H9 (cell line): Measurements from ENCODE around the gene WEE2. TPM values are rescaled to one million over a fixed set of nuclear protein-coding genes. Genes with fewer than 3 reads are reported as not detected.
A peak's percentile ranks its signal among the peaks of the same experiment; 100 is the strongest.

Experiments
- DNase-seq: peaks from one replicate; pipeline ENCODE4 v3.0.0-alpha.2; 2017
- H2AFZ ChIP-seq: one replicate; pipeline ENCODE4 v1.6.1; 2013; ENCODE audit warnings: mild to moderate bottlenecking, low read length, control low read depth, moderate library complexity
- H2AK5ac ChIP-seq: 2 replicates; pipeline ENCODE4 v1.6.1; 2013; ENCODE audit warnings: low read length, control low read depth, mixed read lengths; ENCODE audit not compliant: insufficient read length
- H2BK120ac ChIP-seq: one replicate; pipeline ENCODE4 v1.6.1; 2013; ENCODE audit warnings: low read depth, mild to moderate bottlenecking, low read length, control low read depth, inconsistent platforms; ENCODE audit not compliant: poor library complexity, severe bottlenecking
- H2BK12ac ChIP-seq: 2 replicates; pipeline ENCODE4 v1.6.1; 2013; ENCODE audit warnings: low read length, control low read depth, mixed read lengths, low read depth; ENCODE audit not compliant: insufficient read length
- H2BK15ac ChIP-seq: 2 replicates; pipeline ENCODE4 v1.6.1; 2013; ENCODE audit warnings: low read depth, low read length, control low read depth
- H2BK20ac ChIP-seq: one replicate; pipeline ENCODE4 v1.6.1; 2013; ENCODE audit warnings: low read depth, mild to moderate bottlenecking, low read length, control low read depth, inconsistent platforms; ENCODE audit not compliant: poor library complexity, severe bottlenecking
- H2BK5ac ChIP-seq: 2 replicates; pipeline ENCODE4 v1.6.1; 2013; ENCODE audit warnings: low read length, control low read depth, mixed read lengths; ENCODE audit not compliant: insufficient read length
- H3K14ac ChIP-seq: 2 replicates; pipeline ENCODE4 v1.6.1; 2013; ENCODE audit warnings: low read length, control low read depth; ENCODE audit not compliant: insufficient read depth
- H3K18ac ChIP-seq: 2 replicates; pipeline ENCODE4 v1.6.1; 2013; ENCODE audit warnings: low read depth, mild to moderate bottlenecking, mixed read lengths, low read length, control low read depth; ENCODE audit not compliant: insufficient read length
- H3K23ac ChIP-seq: 2 replicates; pipeline ENCODE4 v1.6.1; 2013; ENCODE audit warnings: low read length, control low read depth, mixed read lengths, low read depth; ENCODE audit not compliant: insufficient read length
- H3K23me2 ChIP-seq: 2 replicates; pipeline ENCODE4 v1.6.1; 2013; ENCODE audit warnings: low read depth, mild to moderate bottlenecking, mixed read lengths, low read length, control low read depth; ENCODE audit not compliant: insufficient read length, poor library complexity, severe bottlenecking
- H3K27ac ChIP-seq: 2 replicates; pipeline ENCODE4 v1.5.1; 2013; ENCODE audit warnings: low read length, control low read depth, mixed read lengths, low read depth; ENCODE audit not compliant: insufficient read length
- H3K27me3 ChIP-seq: 2 replicates; pipeline ENCODE4 v1.6.1; 2013; ENCODE audit warnings: low read length, control low read depth, inconsistent platforms; ENCODE audit not compliant: insufficient read depth
- H3K4ac ChIP-seq: 2 replicates; pipeline ENCODE4 v1.6.1; 2013; ENCODE audit warnings: low read depth, mild to moderate bottlenecking, control low read depth, inconsistent platforms, low read length, moderate library complexity
- H3K4me1 ChIP-seq: 2 replicates; pipeline ENCODE4 v1.6.1; 2013; ENCODE audit warnings: low read length, control low read depth, inconsistent platforms; ENCODE audit not compliant: insufficient read depth
- H3K4me2 ChIP-seq: 2 replicates; pipeline ENCODE4 v1.6.1; 2013; ENCODE audit warnings: low read length, control low read depth, mixed read lengths; ENCODE audit not compliant: insufficient read length, insufficient read depth
- H3K56ac ChIP-seq: 2 replicates; pipeline ENCODE4 v1.6.1; 2013; ENCODE audit warnings: low read depth, mild to moderate bottlenecking, mixed read lengths, low read length, control low read depth; ENCODE audit not compliant: insufficient read length
- H3K79me1 ChIP-seq: 2 replicates; pipeline ENCODE4 v1.6.1; 2013; ENCODE audit warnings: low read depth, mild to moderate bottlenecking, moderate library complexity, low read length, control low read depth, inconsistent platforms; ENCODE audit not compliant: insufficient read depth, poor library complexity, severe bottlenecking
- H3K79me2 ChIP-seq: 2 replicates; pipeline ENCODE4 v1.6.1; 2013; ENCODE audit warnings: low read length, control low read depth, inconsistent platforms; ENCODE audit not compliant: insufficient read depth
- H3K9ac ChIP-seq: 2 replicates; pipeline ENCODE4 v1.6.1; 2013; ENCODE audit warnings: low read length, control low read depth, mixed read lengths; ENCODE audit not compliant: insufficient read length; ENCODE audit errors: extremely low read depth
- H3K9me3 ChIP-seq: one replicate; pipeline ENCODE4 v1.6.1; 2013; ENCODE audit warnings: low read depth, low read length, inconsistent platforms; ENCODE audit not compliant: control insufficient read depth
- H3T11ph ChIP-seq: one replicate; pipeline ENCODE4 v1.6.1; 2013; ENCODE audit warnings: mild to moderate bottlenecking, low read length, control low read depth, inconsistent platforms
- H4K20me1 ChIP-seq: one replicate; pipeline ENCODE4 v1.6.1; 2013; ENCODE audit not compliant: control insufficient read depth, insufficient read length, insufficient read depth
- H4K5ac ChIP-seq: 2 replicates; pipeline ENCODE4 v1.6.1; 2013; ENCODE audit warnings: low read depth, mild to moderate bottlenecking, mixed read lengths, low read length, control low read depth; ENCODE audit not compliant: insufficient read length
- H4K8ac ChIP-seq: replicated peaks from 2 replicates; pipeline ENCODE4 v1.6.1; 2013; ENCODE audit warnings: low read length, control low read depth, mixed read lengths, low read depth; ENCODE audit not compliant: insufficient read length
- H4K91ac ChIP-seq: 2 replicates; pipeline ENCODE4 v1.6.1; 2013; ENCODE audit warnings: low read depth, mild to moderate bottlenecking, moderate library complexity, mixed read lengths, low read length, control low read depth; ENCODE audit not compliant: insufficient read length
- H3K27ac Mint-ChIP-seq, 3 experiments: 2 replicates in 2 of 3; 3 replicates in 1 of 3; pipeline ENCODE4 v1.8.0; 2020 to 2021; ENCODE audit warnings: mixed read lengths in 3 of 3, mild to moderate bottlenecking in 1 of 3, moderate library complexity in 1 of 3
- H3K27me3 Mint-ChIP-seq: 2 replicates; pipeline ENCODE4 v1.8.0; 2021; ENCODE audit warnings: low read depth, mild to moderate bottlenecking, moderate library complexity, mixed read lengths
- H3K36me3 Mint-ChIP-seq, 3 experiments: 2 replicates in 2 of 3; 3 replicates in 1 of 3; pipeline ENCODE4 v1.8.0; 2020 to 2021; ENCODE audit warnings: low read depth in 3 of 3, mixed read lengths in 3 of 3; ENCODE audit not compliant: insufficient read depth in 1 of 3
- H3K4me1 Mint-ChIP-seq, 2 experiments: 2 replicates each; pipeline ENCODE4 v1.8.0; 2020; ENCODE audit warnings: mixed read lengths in 2 of 2
- H3K4me3 Mint-ChIP-seq, 2 experiments: 2 replicates in 1 of 2; 3 replicates in 1 of 2; pipeline ENCODE4 v1.8.0; 2020 to 2021; ENCODE audit warnings: mild to moderate bottlenecking in 2 of 2, mixed read lengths in 2 of 2, moderate library complexity in 1 of 2
- H3K9me3 Mint-ChIP-seq, 2 experiments: 2 replicates in 1 of 2; 3 replicates in 1 of 2; pipeline ENCODE4 v1.8.0; 2020; ENCODE audit warnings: mild to moderate bottlenecking in 2 of 2, mixed read lengths in 2 of 2, moderate library complexity in 1 of 2
- WGBS: extraction: QIAGEN DNeasy Blood & Tissue Kit; methylation state at CpG from one replicate; pipeline ENCODE4 v1.1.7; 2013; ENCODE audit warnings: missing lambda C conversion rate, low lambda C conversion rate, mixed read lengths; ENCODE audit not compliant: insufficient read length; ENCODE audit errors: extremely low coverage; 5-methylcytosine and 5-hydroxymethylcytosine counted together
- total RNA-seq: library from RNA; stranded (reverse); gene quantifications from 2 replicates; pipeline ENCODE4 v1.2.1, GENCODE V29; 2021
- TF ChIP-seq, protein P1 (sequence below): fragments of 200-600 bp; sonication (generic); conservative IDR thresholded peaks from 3 replicates; pipeline ENCODE4 v1.8.0; 2021; ENCODE audit warnings: antibody characterized with exemption, mild to moderate bottlenecking

The WEE2 gene
- total RNA-seq, 1 experiment from 2014 or later, result not detected

GRCh38 chr7:141686670-141687069 lies 21.5 kb upstream of the WEE2 start:
- H3K27me3 ChIP-seq, result no peaks in the 10 kb centered on the region
- no CpG with 5 or more reads among the region's 6 CpGs for WGBS
- no peak overlapping the region for H3T11ph ChIP-seq
- no peaks in the 10 kb centered on the region for H3K79me1 ChIP-seq
- DNase-seq, result no peak
- H4K8ac ChIP-seq, result no peak overlapping the region
- no peak overlapping the region for H3K14ac ChIP-seq
- Mint-ChIP-seq H3K27me3 (no peaks in the 10 kb centered on the region), H3K4me1 (peaks cover 11 to 23% of the 10 kb centered on the region in 2 experiments), H3K9me3 (no peaks in the 10 kb centered on the region), H3K36me3 (peaks cover 4 to 20% (median 15%) of the 10 kb centered on the region in 3 experiments; a peak in 6 of 7 replicates), H3K27ac (0 out of 7 replicates have a peak overlapping the region, but pooled peaks of 1 of the 3 experiments have one; percentile 9), H3K4me3 (no peak overlapping the region)
- H2BK120ac ChIP-seq, result no peak overlapping the region
- H3K4me1 ChIP-seq, result peaks cover 6% of the 10 kb centered on the region; the same call in 1 of the 2 replicates
- no peak overlapping the region for H2AFZ ChIP-seq
- H3K79me2 ChIP-seq, result peaks cover 2% of the 10 kb centered on the region; the same call in 1 of the 2 replicates
- H3K56ac ChIP-seq, result no peak overlapping the region
- H3K23ac ChIP-seq, result no peak overlapping the region
- TF ChIP-seq, protein P1, sequence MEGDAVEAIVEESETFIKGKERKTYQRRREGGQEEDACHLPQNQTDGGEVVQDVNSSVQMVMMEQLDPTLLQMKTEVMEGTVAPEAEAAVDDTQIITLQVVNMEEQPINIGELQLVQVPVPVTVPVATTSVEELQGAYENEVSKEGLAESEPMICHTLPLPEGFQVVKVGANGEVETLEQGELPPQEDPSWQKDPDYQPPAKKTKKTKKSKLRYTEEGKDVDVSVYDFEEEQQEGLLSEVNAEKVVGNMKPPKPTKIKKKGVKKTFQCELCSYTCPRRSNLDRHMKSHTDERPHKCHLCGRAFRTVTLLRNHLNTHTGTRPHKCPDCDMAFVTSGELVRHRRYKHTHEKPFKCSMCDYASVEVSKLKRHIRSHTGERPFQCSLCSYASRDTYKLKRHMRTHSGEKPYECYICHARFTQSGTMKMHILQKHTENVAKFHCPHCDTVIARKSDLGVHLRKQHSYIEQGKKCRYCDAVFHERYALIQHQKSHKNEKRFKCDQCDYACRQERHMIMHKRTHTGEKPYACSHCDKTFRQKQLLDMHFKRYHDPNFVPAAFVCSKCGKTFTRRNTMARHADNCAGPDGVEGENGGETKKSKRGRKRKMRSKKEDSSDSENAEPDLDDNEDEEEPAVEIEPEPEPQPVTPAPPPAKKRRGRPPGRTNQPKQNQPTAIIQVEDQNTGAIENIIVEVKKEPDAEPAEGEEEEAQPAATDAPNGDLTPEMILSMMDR, result no peak
- H3K27ac ChIP-seq, result no peak overlapping the region
- no peak overlapping the region for H2BK12ac ChIP-seq
- no peaks in the 10 kb centered on the region for H3K9me3 ChIP-seq
- H2BK5ac ChIP-seq, result no peak overlapping the region
- no peak overlapping the region for H3K18ac ChIP-seq
- H3K4ac ChIP-seq, result no peak overlapping the region
- no peak overlapping the region for H2AK5ac ChIP-seq
- no peak overlapping the region for H4K5ac ChIP-seq
- H4K20me1 ChIP-seq, result no peaks in the 10 kb centered on the region
- no peak overlapping the region for H3K9ac ChIP-seq
- H3K4me2 ChIP-seq, result no peak overlapping the region
- H3K23me2 ChIP-seq, result no peaks in the 10 kb centered on the region
- H2BK20ac ChIP-seq, result no peak overlapping the region
- H4K91ac ChIP-seq, result no peak overlapping the region
- H2BK15ac ChIP-seq, result no peak overlapping the region
